ENCODE data around the gene DYRK4.

The DYRK4 gene

GRCh38 chr12:4588916-4589315 is 26.9 kb downstream of the DYRK4 start:
- peaks cover 2% of the 10 kb centered on the region for H3K4me1 ChIP-seq (ENCODE audit: control insufficient read depth, insufficient read depth, low read length)
- no peak overlapping the region for H3K27ac ChIP-seq (ENCODE audit: low read depth, low read length)
- H3K9ac ChIP-seq (ENCODE audit: low read length): no peak overlapping the region
- H3K36me3 ChIP-seq (ENCODE audit: control insufficient read depth, insufficient read depth, low read length): no peaks in the 10 kb centered on the region
- no peaks in the 10 kb centered on the region for H3K27me3 ChIP-seq (ENCODE audit: control insufficient read depth, insufficient read depth, low read length)
- H3K4me3 ChIP-seq (ENCODE audit: low read depth, low read length): no peak overlapping the region
- no peaks in the 10 kb centered on the region for H3K9me3 ChIP-seq (ENCODE audit: control insufficient read depth, insufficient read depth, low read depth, low read length)

GRCh38 chr12:4589941-4590340 is 27.9 kb downstream of the DYRK4 start:
- no peaks in the 10 kb centered on the region for H3K27me3 ChIP-seq (ENCODE audit: control insufficient read depth, insufficient read depth, low read length)
- H3K9ac ChIP-seq (ENCODE audit: low read length): no peak overlapping the region
- H3K36me3 ChIP-seq (ENCODE audit: control insufficient read depth, insufficient read depth, low read length): no peaks in the 10 kb centered on the region
- no peak overlapping the region for H3K27ac ChIP-seq (ENCODE audit: low read depth, low read length)
- H3K9me3 ChIP-seq (ENCODE audit: control insufficient read depth, insufficient read depth, low read depth, low read length): no peaks in the 10 kb centered on the region
- no peaks in the 10 kb centered on the region; the same call in none of the 2 replicates for H3K4me1 ChIP-seq (ENCODE audit: control insufficient read depth, insufficient read depth, low read length)
- H3K4me3 ChIP-seq (ENCODE audit: low read depth, low read length): no peak overlapping the region

DNA sequence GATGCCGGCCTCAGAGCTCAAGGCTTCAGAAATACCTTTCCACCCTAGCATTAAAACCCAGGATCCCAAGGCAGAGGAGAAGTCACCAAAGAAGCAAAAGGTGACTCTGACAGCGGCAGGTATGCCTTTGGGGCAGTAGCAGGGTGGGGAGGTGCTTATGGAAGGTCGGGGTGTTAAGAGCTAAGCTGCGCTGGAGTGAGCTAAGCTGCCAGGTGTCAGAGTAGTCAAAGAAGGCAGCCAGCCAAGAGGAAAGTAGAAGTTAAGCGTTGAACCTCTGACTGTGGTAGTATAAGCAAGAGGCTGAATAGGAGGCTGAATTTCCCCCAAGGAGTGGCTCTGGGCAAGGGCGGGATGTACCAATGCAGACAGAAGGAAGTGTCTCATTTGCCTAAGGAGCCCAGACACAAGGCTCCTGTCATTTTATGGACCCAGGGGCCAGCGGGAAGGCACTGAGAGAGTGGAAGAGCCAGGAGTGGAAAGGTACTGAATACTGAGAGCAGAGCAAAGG is 29.2 kb downstream of the DYRK4 start:
- H3K27ac ChIP-seq (ENCODE audit: low read depth, low read length): no peak overlapping the region
- no peak overlapping the region for H3K9ac ChIP-seq (ENCODE audit: low read length)
- H3K4me1 ChIP-seq (ENCODE audit: control insufficient read depth, insufficient read depth, low read length): no peaks in the 10 kb centered on the region; the same call in none of the 2 replicates
- no peaks in the 10 kb centered on the region for H3K36me3 ChIP-seq (ENCODE audit: control insufficient read depth, insufficient read depth, low read length)
- no peaks in the 10 kb centered on the region for H3K27me3 ChIP-seq (ENCODE audit: control insufficient read depth, insufficient read depth, low read length)
- H3K4me3 ChIP-seq (ENCODE audit: low read depth, low read length): no peak overlapping the region
- no peaks in the 10 kb centered on the region for H3K9me3 ChIP-seq (ENCODE audit: control insufficient read depth, insufficient read depth, low read depth, low read length)

DNA sequence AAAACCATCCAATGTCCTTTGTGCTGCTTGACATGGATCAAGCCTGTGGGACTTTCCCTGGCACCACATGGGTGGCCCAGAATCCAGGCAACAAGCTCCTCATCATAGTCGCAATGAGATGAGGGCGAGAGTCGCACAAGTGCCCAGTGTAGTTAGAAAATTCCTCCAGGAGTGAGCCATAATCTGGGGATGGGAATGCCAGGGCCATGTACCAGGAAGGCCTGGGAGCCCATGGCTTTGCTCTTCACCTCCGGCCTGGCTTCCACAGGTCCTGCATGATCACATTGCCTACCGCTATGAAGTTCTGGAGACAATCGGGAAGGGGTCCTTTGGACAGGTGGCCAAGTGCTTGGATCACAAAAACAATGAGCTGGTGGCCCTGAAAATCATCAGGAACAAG is 33.9 kb downstream of the DYRK4 start:
- H3K4me3 ChIP-seq (ENCODE audit: low read depth, low read length): no peak overlapping the region
- H3K27me3 ChIP-seq (ENCODE audit: control insufficient read depth, insufficient read depth, low read length): no peaks in the 10 kb centered on the region
- H3K27ac ChIP-seq (ENCODE audit: low read depth, low read length): no peak overlapping the region
- H3K9ac ChIP-seq (ENCODE audit: low read length): no peak overlapping the region
- no peaks in the 10 kb centered on the region for H3K9me3 ChIP-seq (ENCODE audit: control insufficient read depth, insufficient read depth, low read depth, low read length)
- H3K4me1 ChIP-seq (ENCODE audit: control insufficient read depth, insufficient read depth, low read length): no peaks in the 10 kb centered on the region; the same call in 1 of the 2 replicates
- no peaks in the 10 kb centered on the region for H3K36me3 ChIP-seq (ENCODE audit: control insufficient read depth, insufficient read depth, low read length)

GRCh38 chr12:4603421-4603820 is 41.4 kb downstream of the DYRK4 start:
- no peak overlapping the region for H3K27ac ChIP-seq (ENCODE audit: low read depth, low read length)
- no peak overlapping the region for H3K4me3 ChIP-seq (ENCODE audit: low read depth, low read length)
- no peak overlapping the region for H3K9ac ChIP-seq (ENCODE audit: low read length)
- H3K9me3 ChIP-seq (ENCODE audit: control insufficient read depth, insufficient read depth, low read depth, low read length): no peaks in the 10 kb centered on the region
- peaks cover 7% of the 10 kb centered on the region; the same call in 1 of the 2 replicates for H3K27me3 ChIP-seq (ENCODE audit: control insufficient read depth, insufficient read depth, low read length)
- H3K36me3 ChIP-seq (ENCODE audit: control insufficient read depth, insufficient read depth, low read length): no peaks in the 10 kb centered on the region
- no peaks in the 10 kb centered on the region for H3K4me1 ChIP-seq (ENCODE audit: control insufficient read depth, insufficient read depth, low read length)

DNA sequence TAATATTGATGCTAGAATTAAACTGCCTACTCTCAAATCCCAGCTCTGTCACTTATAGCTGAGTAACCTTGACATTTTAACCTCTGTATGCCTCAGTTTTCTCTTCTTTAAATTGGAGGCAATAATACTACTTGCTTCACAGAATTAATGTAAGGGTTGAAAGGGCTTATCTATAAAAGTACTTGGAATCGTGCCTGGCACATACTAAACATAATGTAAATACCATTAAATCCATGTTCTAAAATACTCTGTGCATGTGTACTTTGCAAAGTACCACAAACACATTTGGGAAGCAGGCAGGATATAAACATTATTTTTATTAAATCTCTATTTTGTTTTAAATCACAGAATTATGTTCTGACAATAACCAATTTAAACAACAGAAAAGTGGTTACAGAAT is 41.9 kb downstream of the DYRK4 start:
- Histone ChIP-seq H3K4me3 (ENCODE audit: low read depth, low read length) (no peak overlapping the region), H3K27me3 (ENCODE audit: control insufficient read depth, insufficient read depth, low read length) (peaks cover 7% of the 10 kb centered on the region; the same call in 1 of the 2 replicates), H3K36me3 (ENCODE audit: control insufficient read depth, insufficient read depth, low read length) (no peaks in the 10 kb centered on the region), H3K9ac (ENCODE audit: low read length) (no peak overlapping the region), H3K27ac (ENCODE audit: low read depth, low read length) (no peak overlapping the region), H3K9me3 (ENCODE audit: control insufficient read depth, insufficient read depth, low read depth, low read length) (no peaks in the 10 kb centered on the region), H3K4me1 (ENCODE audit: control insufficient read depth, insufficient read depth, low read length) (no peaks in the 10 kb centered on the region)

DNA sequence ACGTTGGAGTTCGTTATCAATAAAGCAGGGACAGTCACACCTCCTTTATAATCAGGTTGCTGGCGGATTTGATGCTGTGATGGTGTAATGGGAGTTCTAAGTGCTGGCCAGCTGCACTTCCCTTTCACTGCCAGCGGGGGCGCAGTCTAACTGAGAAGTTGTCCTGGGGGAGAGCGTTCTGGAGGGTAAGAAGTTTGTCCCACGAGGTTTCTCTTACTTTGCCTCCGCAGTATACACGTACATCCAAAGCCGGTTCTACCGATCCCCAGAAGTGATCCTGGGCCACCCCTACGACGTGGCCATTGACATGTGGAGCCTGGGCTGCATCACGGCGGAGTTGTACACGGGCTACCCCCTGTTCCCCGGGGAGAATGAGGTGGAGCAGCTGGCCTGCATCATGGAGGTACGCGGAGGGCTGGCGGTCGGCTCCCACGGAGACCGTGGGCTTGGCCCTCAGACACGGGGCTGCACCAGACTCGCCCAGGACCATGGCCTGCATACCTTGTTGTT is 42.7 kb downstream of the DYRK4 start:
- Histone ChIP-seq H3K9ac (ENCODE audit: low read length) (peak overlapping the region; percentile 81), H3K27ac (ENCODE audit: low read depth, low read length) (no peak overlapping the region), H3K9me3 (ENCODE audit: control insufficient read depth, insufficient read depth, low read depth, low read length) (no peaks in the 10 kb centered on the region), H3K36me3 (ENCODE audit: control insufficient read depth, insufficient read depth, low read length) (no peaks in the 10 kb centered on the region), H3K4me3 (ENCODE audit: low read depth, low read length) (peak overlapping the region; percentile 87), H3K4me1 (ENCODE audit: control insufficient read depth, insufficient read depth, low read length) (no peaks in the 10 kb centered on the region), H3K27me3 (ENCODE audit: control insufficient read depth, insufficient read depth, low read length) (peaks cover 7% of the 10 kb centered on the region; the same call in 1 of the 2 replicates)

DNA sequence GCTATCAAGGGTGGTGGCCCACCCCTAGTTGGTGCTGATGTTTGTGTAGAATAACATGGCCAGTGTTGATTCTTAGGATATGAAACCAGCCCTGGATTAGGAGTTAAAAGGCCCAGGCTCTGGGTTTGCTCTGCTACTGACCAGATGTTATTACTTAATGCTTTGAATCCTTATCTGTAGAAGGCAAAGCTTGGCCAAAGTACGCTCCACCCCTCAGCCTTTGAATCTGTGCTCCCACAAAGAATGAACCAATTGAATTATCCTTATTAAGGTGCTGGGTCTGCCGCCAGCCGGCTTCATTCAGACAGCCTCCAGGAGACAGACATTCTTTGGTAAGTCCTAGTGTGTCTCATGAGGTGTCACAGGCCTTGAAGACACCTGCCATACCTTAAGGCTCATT is 45.0 kb downstream of the DYRK4 start:
- Histone ChIP-seq H3K36me3 (ENCODE audit: control insufficient read depth, insufficient read depth, low read length) (no peaks in the 10 kb centered on the region; the same call in 1 of the 2 replicates), H3K4me1 (ENCODE audit: control insufficient read depth, insufficient read depth, low read length) (no peaks in the 10 kb centered on the region), H3K4me3 (ENCODE audit: low read depth, low read length) (no peak overlapping the region), H3K27ac (ENCODE audit: low read depth, low read length) (no peak overlapping the region), H3K9me3 (ENCODE audit: control insufficient read depth, insufficient read depth, low read depth, low read length) (no peaks in the 10 kb centered on the region), H3K27me3 (ENCODE audit: control insufficient read depth, insufficient read depth, low read length) (peaks cover 7% of the 10 kb centered on the region; the same call in 1 of the 2 replicates), H3K9ac (ENCODE audit: low read length) (no peak overlapping the region)

DNA sequence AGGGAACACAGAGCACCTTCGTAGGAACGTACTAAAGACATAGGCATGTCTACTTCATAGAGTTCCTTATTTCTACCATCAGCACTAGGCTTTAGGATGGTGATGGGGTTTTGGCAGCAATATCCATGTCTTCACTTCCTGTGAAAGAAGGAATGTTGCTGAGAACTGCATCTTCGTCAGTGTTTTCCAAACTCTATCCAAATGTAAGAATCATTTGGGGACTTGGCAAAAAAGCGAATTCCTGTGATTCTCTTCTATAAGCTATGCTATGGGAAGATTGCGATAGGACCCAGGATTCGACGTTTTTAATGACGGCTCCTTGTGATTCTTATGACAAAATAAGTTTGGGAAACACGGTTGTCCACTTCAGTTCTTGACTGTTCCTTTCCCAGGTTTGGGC is 47.1 kb downstream of the DYRK4 start:
- H3K27me3 ChIP-seq (ENCODE audit: control insufficient read depth, insufficient read depth, low read length): no peaks in the 10 kb centered on the region
- no peak overlapping the region for H3K9ac ChIP-seq (ENCODE audit: low read length)
- no peaks in the 10 kb centered on the region for H3K9me3 ChIP-seq (ENCODE audit: control insufficient read depth, insufficient read depth, low read depth, low read length)
- H3K36me3 ChIP-seq (ENCODE audit: control insufficient read depth, insufficient read depth, low read length): peaks cover 16% of the 10 kb centered on the region
- H3K27ac ChIP-seq (ENCODE audit: low read depth, low read length): no peak overlapping the region
- H3K4me1 ChIP-seq (ENCODE audit: control insufficient read depth, insufficient read depth, low read length): no peaks in the 10 kb centered on the region
- no peak overlapping the region for H3K4me3 ChIP-seq (ENCODE audit: low read depth, low read length)

DNA sequence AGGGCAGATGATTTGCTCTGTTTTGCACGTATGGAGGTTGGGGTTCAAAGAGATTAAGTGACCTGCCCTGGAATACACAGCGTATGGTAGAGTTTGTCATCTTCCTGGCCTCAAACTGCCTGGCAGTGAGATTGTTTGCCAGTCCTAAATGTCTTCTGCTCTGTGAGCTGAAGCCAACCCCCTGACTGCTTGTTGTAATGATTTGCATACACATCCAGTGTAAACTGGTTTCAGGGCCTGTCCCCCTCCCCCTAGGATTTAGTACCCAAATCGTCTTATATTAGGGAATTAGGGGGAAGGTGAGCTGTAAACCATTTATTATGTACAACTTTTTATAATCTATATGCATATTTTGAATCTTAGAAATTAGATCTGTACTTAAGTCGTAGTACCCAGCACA is 48.5 kb downstream of the DYRK4 start:
- peaks cover 21% of the 10 kb centered on the region for H3K36me3 ChIP-seq (ENCODE audit: control insufficient read depth, insufficient read depth, low read length)
- no peak overlapping the region for H3K9ac ChIP-seq (ENCODE audit: low read length)
- H3K9me3 ChIP-seq (ENCODE audit: control insufficient read depth, insufficient read depth, low read depth, low read length): no peaks in the 10 kb centered on the region

GRCh38 chr12:4615667-4616066 is 53.7 kb downstream of the DYRK4 start:
- Histone ChIP-seq H3K4me3 (ENCODE audit: low read depth, low read length) (no peak overlapping the region), H3K9ac (ENCODE audit: low read length) (no peak overlapping the region), H3K27me3 (ENCODE audit: control insufficient read depth, insufficient read depth, low read length) (no peaks in the 10 kb centered on the region), H3K27ac (ENCODE audit: low read depth, low read length) (no peak overlapping the region), H3K9me3 (ENCODE audit: control insufficient read depth, insufficient read depth, low read depth, low read length) (no peaks in the 10 kb centered on the region), H3K4me1 (ENCODE audit: control insufficient read depth, insufficient read depth, low read length) (no peaks in the 10 kb centered on the region), H3K36me3 (ENCODE audit: control insufficient read depth, insufficient read depth, low read length) (peaks cover 24% of the 10 kb centered on the region)

More for the DNA sequence above, 48.5 kb downstream of the DYRK4 start:
- Histone ChIP-seq H3K27me3 (ENCODE audit: control insufficient read depth, insufficient read depth, low read length) (no peaks in the 10 kb centered on the region), H3K27ac (ENCODE audit: low read depth, low read length) (no peak overlapping the region), H3K4me3 (ENCODE audit: low read depth, low read length) (no peak overlapping the region), H3K4me1 (ENCODE audit: control insufficient read depth, insufficient read depth, low read length) (no peaks in the 10 kb centered on the region)

All from HUES6 (cell line).